Fibroblast of skin of left biceps (primary cell): ENCODE measurements around the gene IL11RA.

ENCODE experiments used
- DNase-seq, 2 experiments: peaks; one replicate each; pipeline ENCODE4 v3.0.0-alpha.2; 2013; ENCODE audit warnings: low read depth in 2 of 2

The IL11RA gene

DNA sequence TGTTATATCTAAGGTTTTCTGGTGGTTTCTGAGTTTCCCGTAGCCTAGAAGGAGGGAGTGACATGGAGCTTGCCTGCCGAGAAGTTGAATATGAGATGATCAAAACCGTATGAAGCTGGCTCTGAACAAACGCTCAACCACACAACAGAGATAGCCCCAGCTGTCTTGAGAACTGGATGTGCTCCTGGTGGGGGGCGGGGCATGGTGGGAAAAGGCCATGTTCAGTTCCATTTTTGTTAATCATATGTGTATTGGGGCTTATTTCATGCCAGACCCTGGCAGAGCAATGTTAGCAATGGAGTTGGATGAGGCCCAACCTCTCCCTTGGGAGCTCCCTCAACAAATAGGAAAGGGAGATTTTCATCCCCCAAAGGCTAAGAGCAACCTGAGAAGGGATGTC lies 34.2 kb downstream of the IL11RA start:
- peak in 1 of 2 experiments; percentile 33 for DNase-seq

DNA sequence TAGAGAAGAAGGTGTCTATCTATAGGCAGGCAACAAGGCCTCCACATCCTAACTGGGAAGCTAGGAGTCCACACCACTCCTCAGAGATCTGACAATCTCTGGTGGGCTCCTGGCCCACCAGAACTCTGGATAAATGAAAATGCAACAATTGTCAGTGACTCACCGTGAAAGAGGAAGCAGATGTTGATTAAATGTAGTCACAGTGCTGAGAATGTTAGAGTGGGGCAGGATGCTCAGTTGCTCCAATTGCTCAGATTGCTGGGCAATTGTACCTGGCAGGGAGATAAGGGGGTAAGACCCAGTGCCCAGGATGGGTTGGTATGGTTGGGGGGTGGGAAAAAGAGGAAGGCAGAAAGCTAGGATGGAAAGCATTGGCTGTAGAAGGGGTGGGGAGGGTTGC lies 34.7 kb downstream of the IL11RA start:
- no peak for DNase-seq

- DNase-seq, result no peak
Observed at GRCh38 chr9:34687276-34688030, 35.5 kb downstream of the IL11RA start.

DNA sequence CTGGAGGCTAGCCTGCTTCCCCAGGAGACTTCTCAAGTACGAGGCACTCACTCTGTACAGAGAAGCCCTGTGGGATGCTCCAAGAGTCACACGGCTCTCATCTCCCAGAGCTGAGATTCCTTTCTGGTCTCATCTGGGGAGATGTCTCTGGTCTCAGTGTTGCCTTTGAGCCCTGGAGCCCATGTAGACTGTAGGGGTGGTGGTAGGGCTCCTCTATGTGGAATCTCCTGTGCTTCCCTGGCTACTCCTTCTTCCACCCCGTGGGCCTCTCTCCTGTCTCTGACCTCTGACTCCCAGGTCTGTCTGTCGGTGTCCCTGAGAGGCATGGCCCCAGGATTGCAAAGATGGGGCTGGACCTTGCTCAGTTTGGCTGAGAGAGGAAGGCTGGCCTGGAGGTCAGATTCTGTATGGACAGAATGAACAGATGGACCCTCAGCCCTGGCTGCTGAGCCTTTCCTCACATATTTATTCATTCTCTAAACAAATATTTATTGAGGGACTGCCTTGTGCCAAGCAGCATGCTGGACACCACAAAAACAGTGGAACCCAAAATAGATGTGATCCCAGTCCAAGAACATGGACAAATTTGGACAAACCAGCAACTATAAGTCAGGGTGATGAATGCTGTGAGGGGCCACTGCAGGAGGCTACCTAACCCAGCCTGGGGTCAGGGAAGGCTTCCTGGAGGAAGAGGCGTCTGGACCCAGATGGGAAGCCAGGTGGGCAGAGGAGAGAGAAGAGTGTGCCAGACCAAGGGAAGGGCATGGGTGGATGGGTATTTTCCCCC lies 36.5 kb downstream of the IL11RA start:
- no peak for DNase-seq

DNA sequence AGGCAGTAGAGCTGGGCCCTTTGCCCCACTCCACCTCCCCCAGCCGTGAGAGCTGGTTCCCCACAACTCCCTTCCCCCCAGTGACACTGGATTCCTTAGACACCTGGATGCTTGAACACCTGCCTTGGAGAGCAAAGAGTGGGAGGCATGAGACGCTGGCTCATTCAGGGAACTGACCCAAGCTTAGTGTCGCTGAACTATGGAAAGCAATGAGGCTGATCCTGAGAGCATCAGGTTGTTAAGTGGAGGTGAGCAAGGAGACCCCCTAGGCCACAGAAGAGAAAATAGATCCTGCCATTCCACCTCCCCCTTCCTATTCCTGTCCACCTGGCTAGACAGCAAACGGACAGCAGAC lies 37.1 kb downstream of the IL11RA start:
- DNase-seq, result no peak

DNA sequence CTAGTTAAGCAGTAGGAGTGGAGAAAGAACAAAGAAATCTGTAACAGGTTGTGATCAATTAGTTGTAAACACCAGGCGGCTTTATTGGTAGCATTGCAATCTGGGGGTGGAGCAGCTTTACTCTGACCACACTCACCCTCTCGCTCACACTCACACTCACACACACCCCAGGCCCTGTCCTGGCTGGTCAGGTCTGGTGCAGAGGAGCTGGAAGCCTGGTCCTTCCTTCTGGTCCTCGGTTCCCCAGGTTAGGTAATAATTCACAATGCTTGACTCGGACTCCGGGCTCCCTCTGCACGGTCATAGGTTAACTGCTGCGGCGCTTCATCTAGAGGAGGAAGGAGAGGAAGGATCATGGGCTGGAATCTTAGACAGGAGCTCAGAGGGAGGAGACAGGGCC lies 37.5 kb downstream of the IL11RA start:
- DNase-seq, result no peak

DNA sequence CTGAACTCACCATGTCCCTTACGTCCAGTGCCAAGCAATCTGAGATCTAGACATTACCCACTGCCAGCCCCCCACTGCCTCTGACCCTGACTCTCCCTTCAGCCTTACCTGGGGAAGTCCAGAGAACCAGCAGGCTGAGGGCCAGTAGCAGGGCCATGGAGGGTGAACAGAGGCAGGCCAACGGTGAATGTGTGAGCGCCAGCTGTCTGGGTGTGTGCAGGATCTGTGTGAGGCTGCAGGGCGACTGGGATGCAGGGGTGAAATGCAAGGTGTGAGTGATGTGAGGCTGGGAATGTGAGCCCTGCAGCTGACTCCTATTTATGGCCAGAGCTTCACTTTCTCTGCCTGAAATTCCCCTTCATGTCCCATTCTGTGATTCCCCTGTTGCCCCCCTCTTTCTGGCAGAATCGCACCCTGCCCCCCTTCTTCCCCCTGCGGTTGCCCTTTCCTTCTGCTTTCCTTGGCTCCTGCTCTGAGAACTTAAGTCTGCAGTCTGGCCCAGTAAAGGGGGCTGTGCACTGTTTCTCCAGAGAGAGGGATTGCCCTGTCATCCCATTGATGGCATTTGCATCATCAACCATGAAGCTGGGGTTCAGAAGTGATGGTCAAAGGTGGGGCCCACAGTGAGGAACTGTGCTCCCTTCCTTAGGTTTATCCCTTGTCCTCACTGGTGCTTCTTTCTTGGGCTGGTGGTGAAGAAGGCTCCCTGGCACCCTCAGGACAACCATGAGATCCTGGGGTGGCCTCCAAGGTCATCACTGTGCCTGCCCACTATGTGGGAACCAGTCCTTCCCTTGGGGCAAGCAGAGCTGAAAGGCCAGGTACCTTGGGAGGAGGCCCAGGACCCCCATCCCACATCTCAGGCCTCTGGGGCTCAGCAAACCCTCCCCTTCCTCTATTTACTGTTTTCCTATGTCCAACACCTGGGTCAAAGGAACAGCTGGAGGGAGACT lies 39.3 kb downstream of the IL11RA start, which contains the start of gene CCL19:
CCL19 (minus strand) TSS at position 294 of the 953 bp plus-strand sequence; CDS start at position 157, 137 bp downstream.
- DNase-seq, result no peak

- DNase-seq, result no peak
Observed at GRCh38 chr9:34691936-34692315, 39.9 kb downstream of the IL11RA start.

- no peak for DNase-seq
Observed at GRCh38 chr9:34693560-34693959, 41.6 kb downstream of the IL11RA start.

DNA sequence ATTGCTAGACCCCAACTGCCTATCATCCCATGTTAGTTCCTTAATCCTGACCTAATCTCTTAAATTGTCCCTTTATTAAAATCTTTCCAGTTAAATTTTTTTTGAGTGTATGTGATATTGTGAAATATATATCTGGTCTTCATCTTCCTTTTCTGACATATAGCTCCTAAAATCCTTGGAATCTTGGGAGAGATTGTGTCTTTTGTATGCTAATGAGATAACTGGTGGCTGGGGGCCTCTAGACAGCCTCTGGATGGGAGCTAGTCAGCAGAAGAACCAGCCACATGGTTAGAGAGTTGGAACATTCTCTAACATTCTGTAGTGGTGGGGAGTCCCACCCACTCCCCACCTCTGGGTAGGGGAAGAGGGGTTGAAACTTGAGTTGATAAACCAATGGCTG lies 42.8 kb downstream of the IL11RA start:
- no peak for DNase-seq

- DNase-seq, result peak in 1 of 2 experiments; percentile 5
Observed at GRCh38 chr9:34701023-34701768, 49.2 kb downstream of the IL11RA start.

DNA sequence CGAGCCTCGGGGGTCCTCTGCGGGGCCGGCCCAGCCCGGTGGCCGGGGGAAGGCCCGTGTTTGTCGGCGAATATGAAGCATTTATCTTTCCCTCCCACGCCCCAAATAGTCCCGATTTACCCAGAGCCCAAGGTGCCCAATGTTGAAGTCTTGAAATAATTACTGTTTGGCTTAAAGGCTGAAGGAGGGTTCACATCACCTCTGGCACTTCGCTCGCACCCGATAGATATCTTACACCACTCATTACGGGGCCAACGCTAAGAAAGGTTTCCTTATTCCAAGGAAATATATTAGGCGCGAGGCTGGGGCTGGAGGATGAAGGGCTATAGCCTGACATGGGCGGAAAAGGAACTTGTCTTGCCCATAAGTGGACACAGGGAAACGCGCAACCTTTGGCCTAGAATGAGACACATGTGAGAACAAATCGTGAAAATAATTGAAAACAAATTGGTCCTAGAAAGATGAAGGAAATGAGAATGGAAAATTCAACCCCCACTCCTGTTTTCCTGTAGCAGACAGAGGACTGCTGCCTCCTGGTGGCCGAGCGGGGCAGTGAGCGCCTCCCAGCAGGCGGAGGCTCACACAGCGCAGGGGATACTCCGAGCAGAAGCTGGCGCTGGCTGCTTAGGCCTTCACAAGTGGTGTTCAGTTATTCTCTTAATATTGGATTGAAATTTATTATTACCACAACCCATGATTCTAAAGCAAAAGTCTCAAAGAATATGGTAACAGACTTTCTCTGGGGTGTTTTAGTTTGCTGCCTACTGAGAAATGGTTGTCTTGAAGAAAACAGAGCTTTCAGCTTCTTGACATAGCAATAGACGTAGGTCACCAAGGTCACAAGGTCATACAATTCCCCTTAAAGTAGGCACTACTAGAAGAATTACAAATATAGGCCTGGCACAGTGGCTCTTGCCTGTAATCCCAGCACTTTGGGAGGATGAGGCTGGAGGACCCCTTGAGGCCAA lies 50.1 kb downstream of the IL11RA start:
- peak; percentile 35 to 38 for DNase-seq

GRCh38 chr9:34707130-34707529 lies 55.1 kb downstream of the IL11RA start:
- no peak for DNase-seq

GRCh38 chr9:34709196-34709978 lies 57.4 kb downstream of the IL11RA start:
- no peak for DNase-seq

GRCh38 chr9:34710023-34710422 lies 58.0 kb downstream of the IL11RA start, which contains the start of gene CCL21:
Gene CCL21, minus strand, starts transcription at chr9:34710136. Its CDS starts 70 bp downstream, at chr9:34710066.
- DNase-seq, result no peak
